ENCODE measurements around the gene ZNF562.

DNA sequence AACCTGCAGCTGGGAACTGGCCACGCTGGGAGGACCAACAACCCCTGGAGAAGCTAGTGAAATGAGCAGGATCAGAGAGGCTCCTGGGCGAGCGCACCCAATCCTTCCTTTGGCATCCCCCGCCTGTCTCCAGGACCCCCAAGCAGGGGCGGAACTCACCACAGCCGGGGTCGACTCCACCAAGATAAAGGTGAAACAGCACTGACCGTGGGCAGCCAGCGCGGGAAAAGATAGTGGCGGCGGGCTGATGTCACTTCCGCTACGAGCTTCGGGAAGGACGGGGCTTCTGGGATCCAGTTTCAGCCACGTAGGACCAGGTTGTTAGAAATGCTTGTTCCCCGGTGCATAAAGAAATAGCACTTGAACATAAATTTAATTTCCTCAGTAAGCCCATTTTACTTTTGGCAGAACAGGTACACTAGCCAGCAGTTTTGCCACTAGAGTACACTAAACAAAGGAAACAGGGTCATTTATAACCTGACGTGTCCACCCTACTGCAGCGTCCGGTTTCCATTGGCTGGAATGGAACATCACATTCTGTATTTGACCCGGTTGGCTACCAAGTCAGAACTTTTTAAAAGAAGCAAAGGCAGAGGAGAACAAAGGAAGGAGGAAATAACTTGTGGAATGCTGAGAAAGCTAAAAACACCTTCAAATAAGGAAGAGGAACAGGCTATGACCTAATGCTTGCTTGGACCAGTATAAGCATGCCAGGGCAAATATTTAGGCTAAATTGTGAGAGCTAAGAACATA is 25.5 kb upstream of the ZNF562 start:
- TF ChIP-seq, protein P1, sequence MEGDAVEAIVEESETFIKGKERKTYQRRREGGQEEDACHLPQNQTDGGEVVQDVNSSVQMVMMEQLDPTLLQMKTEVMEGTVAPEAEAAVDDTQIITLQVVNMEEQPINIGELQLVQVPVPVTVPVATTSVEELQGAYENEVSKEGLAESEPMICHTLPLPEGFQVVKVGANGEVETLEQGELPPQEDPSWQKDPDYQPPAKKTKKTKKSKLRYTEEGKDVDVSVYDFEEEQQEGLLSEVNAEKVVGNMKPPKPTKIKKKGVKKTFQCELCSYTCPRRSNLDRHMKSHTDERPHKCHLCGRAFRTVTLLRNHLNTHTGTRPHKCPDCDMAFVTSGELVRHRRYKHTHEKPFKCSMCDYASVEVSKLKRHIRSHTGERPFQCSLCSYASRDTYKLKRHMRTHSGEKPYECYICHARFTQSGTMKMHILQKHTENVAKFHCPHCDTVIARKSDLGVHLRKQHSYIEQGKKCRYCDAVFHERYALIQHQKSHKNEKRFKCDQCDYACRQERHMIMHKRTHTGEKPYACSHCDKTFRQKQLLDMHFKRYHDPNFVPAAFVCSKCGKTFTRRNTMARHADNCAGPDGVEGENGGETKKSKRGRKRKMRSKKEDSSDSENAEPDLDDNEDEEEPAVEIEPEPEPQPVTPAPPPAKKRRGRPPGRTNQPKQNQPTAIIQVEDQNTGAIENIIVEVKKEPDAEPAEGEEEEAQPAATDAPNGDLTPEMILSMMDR (IDR thresholded peaks at IDR 0.05; ENCODE audit: low read depth, low read length, poor library complexity, severe bottlenecking) = no peak
- TF ChIP-seq EZH2phosphoT487 (IDR thresholded peaks at IDR 0.05; ENCODE audit: borderline replicate concordance, low read length) = no peak

Measured in DOHH2 (cell line).